ENCODE results near the gene ARIH2.

ARIH2 gene

DNA sequence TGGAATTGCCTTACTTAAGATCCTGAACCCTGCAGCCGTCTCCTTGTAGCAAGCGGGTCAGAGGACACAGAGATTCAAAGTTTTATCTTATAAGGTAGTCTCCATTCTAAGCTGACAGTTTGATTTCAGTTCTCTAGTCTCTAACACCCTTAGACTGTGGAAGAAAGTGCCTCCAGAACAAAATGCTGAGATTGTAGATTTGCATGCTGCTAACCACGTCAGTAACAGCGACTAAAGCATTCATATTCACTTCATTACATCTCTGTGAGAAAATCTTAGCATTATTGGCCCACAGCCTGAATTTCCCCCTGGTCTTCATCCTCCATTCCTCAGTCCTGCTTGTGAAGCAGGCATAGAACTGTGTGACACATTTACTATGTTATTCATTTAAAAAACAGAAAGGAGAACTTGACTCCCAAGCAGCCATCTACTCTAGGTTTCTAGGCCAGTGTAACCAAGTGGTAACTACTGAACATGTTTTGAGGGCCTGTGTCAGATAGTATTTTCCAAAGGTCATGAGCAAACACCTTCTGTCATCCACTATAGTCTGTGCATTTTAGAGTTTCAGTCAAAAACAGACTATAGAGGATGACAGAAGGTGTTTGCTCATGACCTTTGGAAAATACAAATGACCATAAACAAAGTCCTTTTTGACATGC lies 27.4 kb downstream of the ARIH2 start:
- FAIRE-seq (no peak), DNase-seq (ENCODE audit: insufficient read length, low spot score) (no peak)
- no peak for TF ChIP-seq POLR2A (IDR thresholded peaks at IDR 0.05; ENCODE audit: low read depth, low read length)

- no peak for TF ChIP-seq POLR2A (IDR thresholded peaks at IDR 0.05; ENCODE audit: low read depth, low read length)
- DNase-seq (ENCODE audit: insufficient read length, low spot score) (no peak), FAIRE-seq (no peak)
These were observed 30.7 kb downstream of the ARIH2 start for GRCh38 chr3:48949376-48949717.

DNA sequence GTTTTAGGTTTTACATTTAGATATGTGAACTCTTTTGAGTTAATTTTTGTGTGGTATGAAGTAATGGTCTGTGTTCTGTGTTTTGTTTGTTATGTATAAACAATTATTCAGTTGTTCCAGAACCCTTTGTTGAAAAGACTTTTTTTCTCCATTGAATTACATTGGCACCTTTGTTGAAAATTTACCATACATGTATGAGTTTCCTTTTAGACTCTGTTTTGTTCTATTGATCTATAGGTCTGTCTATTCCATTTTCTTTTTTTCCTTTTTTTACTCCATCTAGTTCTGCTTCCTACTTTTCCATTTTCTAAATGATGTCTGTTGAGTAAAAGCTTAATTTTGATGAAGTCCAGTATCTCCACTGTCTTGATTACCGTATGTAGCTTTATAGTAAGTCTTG lies 31.4 kb downstream of the ARIH2 start:
- FAIRE-seq (no peak), DNase-seq (ENCODE audit: insufficient read length, low spot score) (no peak)
- no peak for TF ChIP-seq POLR2A (IDR thresholded peaks at IDR 0.05; ENCODE audit: low read depth, low read length)

DNA sequence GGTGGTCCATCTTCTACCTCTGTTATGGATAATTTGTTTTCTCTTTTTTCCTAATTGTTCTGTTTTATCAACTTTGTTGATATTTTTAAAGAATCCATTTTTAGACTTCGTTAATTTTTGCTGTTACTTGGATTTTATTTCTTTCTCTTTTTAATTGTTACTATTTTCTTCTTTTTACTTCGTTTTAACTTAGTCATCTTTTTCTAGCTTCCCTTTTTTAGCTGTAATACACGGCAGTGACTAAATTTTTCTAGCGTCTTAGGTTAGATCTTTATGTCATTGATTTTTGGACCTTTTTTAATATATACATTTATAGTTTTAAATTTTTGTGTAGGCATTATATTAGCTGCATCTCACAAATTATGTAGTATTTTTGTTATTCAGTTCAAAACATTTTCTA lies 33.1 kb downstream of the ARIH2 start:
- TF ChIP-seq POLR2A (IDR thresholded peaks at IDR 0.05; ENCODE audit: low read depth, low read length), result no peak
- DNase-seq (ENCODE audit: insufficient read length, low spot score) (no peak), FAIRE-seq (no peak)

- no peak for TF ChIP-seq POLR2A (IDR thresholded peaks at IDR 0.05; ENCODE audit: low read depth, low read length)
- FAIRE-seq (peak; percentile 61), DNase-seq (ENCODE audit: insufficient read length, low spot score) (no peak)
These were observed 34.0 kb downstream of the ARIH2 start for GRCh38 chr3:48952510-48953118.

DNA sequence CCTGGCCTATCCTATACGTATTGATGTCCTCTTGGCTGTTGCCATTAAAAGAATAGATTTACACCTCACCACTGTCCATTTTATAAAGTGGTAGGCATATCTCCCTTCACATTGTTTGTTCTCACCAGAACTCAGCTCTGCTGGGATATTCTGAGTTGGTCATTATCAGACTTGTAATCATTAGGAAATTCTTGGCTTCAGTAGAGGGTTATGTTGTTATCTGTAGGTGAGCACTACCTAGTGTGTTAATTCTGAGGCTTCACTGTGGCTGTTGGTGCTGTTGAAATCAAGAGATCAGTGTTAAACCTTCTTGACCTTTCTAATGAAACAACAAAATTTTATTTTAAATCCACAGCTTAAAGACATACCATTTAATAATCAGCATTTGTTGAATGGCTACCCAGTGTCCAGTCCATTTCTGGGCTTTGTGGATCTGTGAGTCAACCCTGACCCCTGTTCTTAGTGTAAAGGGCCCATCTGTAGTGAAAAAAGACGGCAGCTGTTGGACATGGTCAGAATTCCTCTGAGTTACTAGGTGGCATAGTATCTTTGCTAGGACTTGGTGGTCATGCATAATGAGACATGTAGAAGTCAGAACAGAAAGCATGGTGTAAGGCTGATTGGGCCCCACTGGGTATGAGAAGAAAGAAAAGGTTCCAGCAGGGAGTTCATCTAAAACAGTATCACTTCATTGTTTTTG lies 38.5 kb downstream of the ARIH2 start:
- no peak for TF ChIP-seq POLR2A (IDR thresholded peaks at IDR 0.05; ENCODE audit: low read depth, low read length)
- no peak for FAIRE-seq
- DNase-seq (ENCODE audit: insufficient read length, low spot score), result no peak

- TF ChIP-seq POLR2A (IDR thresholded peaks at IDR 0.05; ENCODE audit: low read depth, low read length), result no peak
- DNase-seq (ENCODE audit: insufficient read length, low spot score) (no peak), FAIRE-seq (no peak)
These were observed 42.3 kb downstream of the ARIH2 start for GRCh38 chr3:48960841-48961413.

- no peak for FAIRE-seq
- DNase-seq (ENCODE audit: insufficient read length, low spot score), result no peak
- no peak for TF ChIP-seq POLR2A (IDR thresholded peaks at IDR 0.05; ENCODE audit: low read depth, low read length)
These were observed 43.7 kb downstream of the ARIH2 start for GRCh38 chr3:48962340-48962739.

GRCh38 chr3:48962939-48963338 lies 44.3 kb downstream of the ARIH2 start:
- no peak for FAIRE-seq
- no peak for TF ChIP-seq POLR2A (IDR thresholded peaks at IDR 0.05; ENCODE audit: low read depth, low read length)
- DNase-seq (ENCODE audit: insufficient read length, low spot score), result no peak

DNA sequence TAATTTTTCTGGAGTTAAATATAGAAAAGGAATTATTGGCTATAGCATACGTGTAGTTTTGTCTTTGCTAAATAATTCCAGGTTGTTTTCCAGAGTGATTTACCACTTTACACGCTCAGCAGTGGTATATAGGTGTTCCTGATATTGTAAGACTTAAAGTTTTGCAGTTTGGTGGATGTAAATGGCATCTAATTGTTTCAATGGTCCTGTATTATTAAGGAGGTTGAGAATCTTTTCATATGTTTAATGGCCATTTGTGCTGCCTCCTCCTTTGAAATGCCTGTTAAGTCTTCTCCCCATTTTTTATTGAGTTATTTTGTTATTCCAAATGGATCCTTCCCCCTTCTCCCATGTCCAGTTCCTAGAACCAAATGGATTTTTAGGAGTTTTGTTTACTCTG lies 44.9 kb downstream of the ARIH2 start:
- TF ChIP-seq POLR2A (IDR thresholded peaks at IDR 0.05; ENCODE audit: low read depth, low read length), result no peak
- DNase-seq (ENCODE audit: insufficient read length, low spot score), result no peak
- FAIRE-seq, result no peak

- FAIRE-seq (no peak), DNase-seq (ENCODE audit: insufficient read length, low spot score) (no peak)
- TF ChIP-seq POLR2A (IDR thresholded peaks at IDR 0.05; ENCODE audit: low read depth, low read length), result no peak
These were observed 47.7 kb downstream of the ARIH2 start for GRCh38 chr3:48966367-48966766.

GRCh38 chr3:48966876-48967361 lies 48.3 kb downstream of the ARIH2 start:
- FAIRE-seq, result no peak
- no peak for DNase-seq (ENCODE audit: insufficient read length, low spot score)
- TF ChIP-seq POLR2A (IDR thresholded peaks at IDR 0.05; ENCODE audit: low read depth, low read length), result no peak

DNA sequence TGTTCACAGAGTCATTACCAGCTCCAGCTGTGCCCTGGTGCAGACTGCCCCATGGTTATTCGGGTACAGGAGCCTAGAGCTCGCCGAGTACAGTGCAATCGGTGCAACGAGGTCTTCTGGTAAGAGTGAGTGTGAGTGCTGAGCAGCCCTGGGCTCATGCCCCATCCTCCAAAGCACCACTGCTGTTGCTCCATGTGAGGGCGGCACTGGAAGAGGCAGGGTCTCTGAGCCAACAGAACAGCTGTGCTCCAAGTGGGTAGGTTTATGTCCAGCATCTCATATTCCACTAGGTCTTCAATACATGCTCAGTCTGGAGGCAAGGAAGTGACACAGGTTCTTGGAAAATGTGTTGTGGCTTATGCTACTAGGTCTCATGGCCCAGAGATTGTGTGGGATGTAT lies 51.9 kb downstream of the ARIH2 start:
- no peak for FAIRE-seq
- TF ChIP-seq POLR2A (IDR thresholded peaks at IDR 0.05; ENCODE audit: low read depth, low read length), result no peak

DNA sequence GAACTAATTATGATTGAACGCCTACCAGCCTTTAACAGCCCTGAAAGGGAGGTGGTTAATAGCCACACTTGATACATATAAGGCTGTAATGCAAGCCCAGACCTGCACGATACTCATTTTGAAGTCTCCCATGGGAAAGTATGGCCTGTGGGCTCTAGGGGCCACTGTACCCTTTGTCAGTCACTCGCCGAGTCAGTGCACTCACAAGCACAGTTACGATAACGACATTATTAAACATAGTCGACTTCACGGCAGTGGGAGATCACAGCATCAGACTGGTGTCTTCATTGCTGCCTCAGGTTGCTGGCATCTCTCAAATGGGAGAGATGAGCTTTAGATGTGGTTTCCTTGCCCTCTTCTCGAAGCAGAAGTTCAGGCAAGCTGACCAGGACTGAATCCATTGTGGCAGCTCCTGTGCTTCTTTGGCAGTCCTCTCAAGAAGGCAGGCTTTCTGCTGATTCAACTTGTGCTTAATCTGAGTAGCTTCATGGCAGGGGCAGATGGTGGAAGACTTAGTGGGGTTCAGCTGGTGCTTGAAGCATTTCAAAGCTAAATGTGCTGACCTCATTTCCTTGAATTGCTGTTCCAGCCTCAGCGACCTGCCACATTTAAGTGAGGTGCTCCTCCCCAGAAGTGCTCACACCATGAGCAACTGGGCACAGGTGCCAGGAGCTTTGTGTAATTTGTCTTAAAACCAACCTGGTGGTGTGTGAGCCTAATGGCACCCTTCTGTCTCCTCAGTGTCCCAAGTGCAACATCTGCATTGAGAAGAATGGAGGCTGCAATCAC lies 55.6 kb downstream of the ARIH2 start:
- TF ChIP-seq POLR2A (IDR thresholded peaks at IDR 0.05; ENCODE audit: low read depth, low read length), result no peak
- DNase-seq (ENCODE audit: insufficient read length, low spot score) (no peak), FAIRE-seq (no peak)

More for the DNA sequence above, 51.9 kb downstream of the ARIH2 start:
- DNase-seq (ENCODE audit: insufficient read length, low spot score), result no peak
